Kidney (tissue), 14 donors: ENCODE results near the gene KCNG2. TPM values are rescaled to one million over a fixed set of nuclear protein-coding genes. Genes with fewer than 3 reads are reported as not detected.

Experiments used
- DNase-seq, 5 donors: peaks; one replicate each; pipeline ENCODE4 v3.0.0-alpha.2; 2013 to 2020
- FAIRE-seq: peaks from 2 replicates; lab custom pipeline; 2012; peaks lifted over from hg19 to GRCh38; lab: Jason Lieb, UNC
- H3K27ac ChIP-seq, 2 donors: one replicate each; pipeline ENCODE4 v1.7.0; 2013; ENCODE audit warnings: low read depth in 2 of 2, low read length in 2 of 2, inconsistent platforms in 1 of 2
- H3K27me3 ChIP-seq: one replicate; pipeline ENCODE4 v1.7.1; 2013; ENCODE audit warnings: low read length, inconsistent platforms; ENCODE audit not compliant: control insufficient read depth, insufficient read depth
- H3K36me3 ChIP-seq, 3 donors: one replicate each; pipeline versions ENCODE4 v1.7.0 to v1.7.1; 2013; ENCODE audit warnings: low read length in 3 of 3, control low read depth in 1 of 3, inconsistent platforms in 1 of 3; ENCODE audit not compliant: insufficient read depth in 3 of 3, control insufficient read depth in 2 of 3
- H3K4me1 ChIP-seq, 3 donors: one replicate each; pipeline versions ENCODE4 v1.7.0 to v1.7.1; 2013; ENCODE audit warnings: low read length in 3 of 3, inconsistent platforms in 1 of 3, low read depth in 1 of 3; ENCODE audit not compliant: control insufficient read depth in 2 of 3, insufficient read depth in 2 of 3
- H3K4me3 ChIP-seq, 3 donors: one replicate each; pipeline versions ENCODE4 v1.7.0 to v1.8.1; 2013; ENCODE audit warnings: low read length in 3 of 3, control low read depth in 1 of 3, inconsistent platforms in 1 of 3
- H3K9ac ChIP-seq, 3 donors: one replicate each; pipeline versions ENCODE4 v1.7.0 to v1.7.1; 2013; ENCODE audit warnings: low read length in 3 of 3, control low read depth in 1 of 3, inconsistent platforms in 1 of 3
- H3K9me3 ChIP-seq, 3 donors: one replicate each; pipeline versions ENCODE4 v1.7.0 to v1.7.1; 2013; ENCODE audit warnings: low read length in 3 of 3, control low read depth in 1 of 3, inconsistent platforms in 1 of 3; ENCODE audit not compliant: control insufficient read depth in 2 of 3, insufficient read depth in 1 of 3
- CTCF ChIP-seq: IDR thresholded peaks from 3 replicates; pipeline ENCODE4 v1.5.1; 2012; ENCODE audit warnings: mild to moderate bottlenecking, moderate library complexity, borderline replicate concordance; ENCODE audit not compliant: insufficient read depth; ENCODE audit errors: extremely low read depth
- intact Hi-C: fragments of 100-400 bp; cut with DNase I; formaldehyde crosslinking; loops from one replicate; pipeline ENCODE4 v1.11.1; 2022
- polyA plus RNA-seq: library from polyadenylated mRNA; stranded (reverse); fragments of 350-450 nt; fragmentation: Illumina TruSeq; extraction: RNeasy Lipid Tissue Mini Kit (QIAGEN cat#74804); gene quantifications from one replicate; pipeline ENCODE4 v1.2.3, GENCODE V29; 2014; ENCODE audit warnings: low read depth, low replicate concordance; ENCODE audit not compliant: insufficient read depth
- total RNA-seq: library from RNA; stranded (reverse); fragmentation: NEBNext Ultra II Directional; extraction: Animal tissue kit (Norgen Biotek cat#: 25700); gene quantifications from one replicate; pipeline ENCODE4 v1.2.1, GENCODE V29; 2021
- donor health status: control.
- donor health status: control.
- donor health status: control.
- donor health status: control.
- donor health status: control.
- donor health status: DM: yes; HTN: yes; CAD: no.
- donor health status: Normal renal cell carcinoma (clear cell type).

KCNG2 gene
- total and polyA plus RNA-seq, 2 donors from 2014 or later, result 0.76 TPM; not detected in 1

- H3K27me3 ChIP-seq, result no peaks in the 10 kb centered on the region
- H3K9me3 ChIP-seq, result no peaks in the 10 kb centered on the region
- DNase-seq (peak in 1 of 5 donors; percentile 28), FAIRE-seq (no peak)
- intact Hi-C loops, result no loop called here
- no peak for TF ChIP-seq CTCF
- no peak overlapping the region for H3K4me3 ChIP-seq
- H3K4me1 ChIP-seq, result no peaks in the 10 kb centered on the region
- H3K27ac ChIP-seq, result no peak overlapping the region
- no peak overlapping the region for H3K9ac ChIP-seq
- no peaks in the 10 kb centered on the region for H3K36me3 ChIP-seq
Measured at GRCh38 chr18:79780547-79780946, 17.2 kb upstream of the KCNG2 start.

- FAIRE-seq (no peak), DNase-seq (peak in 1 of 5 donors; percentile 21)
- H3K4me1 ChIP-seq, result no peaks in the 10 kb centered on the region
- no peaks in the 10 kb centered on the region for H3K27me3 ChIP-seq
- no peak for TF ChIP-seq CTCF
- no peak overlapping the region for H3K9ac ChIP-seq
- no peak overlapping the region for H3K27ac ChIP-seq
- intact Hi-C loops, result no loop called here
- H3K36me3 ChIP-seq, result no peaks in the 10 kb centered on the region
- no peaks in the 10 kb centered on the region for H3K9me3 ChIP-seq
- no peak overlapping the region for H3K4me3 ChIP-seq
Measured at GRCh38 chr18:79781331-79781941, 16.3 kb upstream of the KCNG2 start.

- peak in 1 of 5 donors; percentile 30 for DNase-seq
- no peak overlapping the region for H3K27ac ChIP-seq
- H3K4me3 ChIP-seq, result no peak overlapping the region
- intact Hi-C loops, result no loop called here
- no peak for FAIRE-seq
- TF ChIP-seq CTCF, result no peak
- H3K27me3 ChIP-seq, result peaks cover 7% of the 10 kb centered on the region
- no peak overlapping the region for H3K9ac ChIP-seq
- no peaks in the 10 kb centered on the region for H3K4me1 ChIP-seq
- no peaks in the 10 kb centered on the region for H3K36me3 ChIP-seq
- H3K9me3 ChIP-seq, result no peaks in the 10 kb centered on the region
Measured at GRCh38 chr18:79782566-79783308, 15.0 kb upstream of the KCNG2 start.
